WTC11 (cell line): ENCODE measurements around the gene RPS6KA5. TPM values are rescaled to one million over a fixed set of nuclear protein-coding genes. Genes with fewer than 3 reads are reported as not detected.

ENCODE experiments used
- ATAC-seq: fragments of 200-7000 bp; cut with Tn5 transposase; 2 replicates; pipeline ENCODE4 v1.10.0; 2021; ENCODE audit warnings: mild to moderate bottlenecking, moderate library complexity
- CTCF ChIA-PET: fragments of 300-600 bp; sonication (Branson Sonifier 250); formaldehyde crosslinking; loops from one replicate; lab custom pipeline; 2021; ENCODE audit warnings: antibody characterized with exemption; lab: Charles Lee
- POLR2A ChIA-PET: fragments of 350-600 bp; sonication (Branson Sonifier 250); formaldehyde crosslinking; loops from one replicate; lab custom pipeline; 2021; ENCODE audit warnings: antibody characterized with exemption; lab: Charles Lee
- DNase-seq: peaks from one replicate; pipeline ENCODE4 v3.0.0; 2021; ENCODE audit warnings: low spot score
- H3K27ac Mint-ChIP-seq: 2 replicates; pipeline ENCODE4 v1.8.0; 2021; ENCODE audit warnings: mixed read lengths
- H3K27me3 Mint-ChIP-seq: 2 replicates; pipeline ENCODE4 v1.8.0; 2021; ENCODE audit warnings: low read depth, mild to moderate bottlenecking, moderate library complexity, mixed read lengths
- H3K36me3 Mint-ChIP-seq: 2 replicates; pipeline ENCODE4 v1.8.0; 2021; ENCODE audit warnings: mixed read lengths
- H3K4me1 Mint-ChIP-seq: 2 replicates; pipeline ENCODE4 v1.8.0; 2022; ENCODE audit warnings: mixed read lengths
- H3K4me3 Mint-ChIP-seq: 2 replicates; pipeline ENCODE4 v1.8.0; 2021; ENCODE audit warnings: mild to moderate bottlenecking, moderate library complexity, mixed read lengths
- H3K9me3 Mint-ChIP-seq: 2 replicates; pipeline ENCODE4 v1.8.0; 2021; ENCODE audit warnings: mixed read lengths
- CBFB ChIP-seq: sonication (generic); formaldehyde crosslinking; IDR thresholded peaks from 2 replicates; pipeline ENCODE4 v1.8.1; 2022; ENCODE audit warnings: mild to moderate bottlenecking, low read depth, missing genetic modification reagents
- E2F1 ChIP-seq: sonication (generic); formaldehyde crosslinking; IDR thresholded peaks from 2 replicates; pipeline ENCODE4 v1.8.0; 2022; ENCODE audit warnings: mild to moderate bottlenecking, missing genetic modification reagents
- E2F4 ChIP-seq: sonication (generic); formaldehyde crosslinking; IDR thresholded peaks from 2 replicates; pipeline ENCODE4 v1.8.1; 2022; ENCODE audit warnings: low read depth, mild to moderate bottlenecking, moderate library complexity, missing genetic modification reagents, borderline replicate concordance
- EMX1 ChIP-seq: fragments of 250-450 bp; sonication (Bioruptor Pico); IDR thresholded peaks from 2 replicates; pipeline ENCODE4 v1.8.0; 2021; ENCODE audit warnings: mild to moderate bottlenecking
- FOXP4 ChIP-seq: sonication (generic); formaldehyde crosslinking; IDR thresholded peaks from 2 replicates; pipeline ENCODE4 v1.8.0; 2022; ENCODE audit warnings: mild to moderate bottlenecking, missing genetic modification reagents
- GRHL2 ChIP-seq: fragments of 250-450 bp; sonication (Bioruptor Pico); IDR thresholded peaks from 2 replicates; pipeline ENCODE4 v1.8.0; 2022; ENCODE audit warnings: mild to moderate bottlenecking, moderate library complexity; ENCODE audit not compliant: insufficient replicate concordance, severe bottlenecking
- HMGA2 ChIP-seq: fragments of 250-450 bp; sonication (Bioruptor Pico); IDR thresholded peaks from 2 replicates; pipeline ENCODE4 v1.4.0; 2021; ENCODE audit warnings: mild to moderate bottlenecking, moderate library complexity
- KAT7 ChIP-seq: sonication (generic); formaldehyde crosslinking; IDR thresholded peaks from 2 replicates; pipeline ENCODE4 v1.8.1; 2023; ENCODE audit warnings: missing genetic modification reagents, mild to moderate bottlenecking, borderline replicate concordance
- MXD4 ChIP-seq: fragments of 250-450 bp; sonication (Bioruptor Pico); IDR thresholded peaks from 2 replicates; pipeline ENCODE4 v1.8.0; 2021; ENCODE audit warnings: mild to moderate bottlenecking, moderate library complexity, borderline replicate concordance
- MYBL2 ChIP-seq: sonication (generic); formaldehyde crosslinking; IDR thresholded peaks from 2 replicates; pipeline ENCODE4 v1.8.1; 2023; ENCODE audit warnings: mild to moderate bottlenecking, moderate library complexity, missing genetic modification reagents
- NR3C1 ChIP-seq: sonication (generic); formaldehyde crosslinking; conservative IDR thresholded peaks from 2 replicates; pipeline ENCODE4 v1.8.1; 2023; ENCODE audit warnings: low read depth, mild to moderate bottlenecking, missing genetic modification reagents
- OVOL2 ChIP-seq: fragments of 250-450 bp; sonication (Bioruptor Pico); IDR thresholded peaks from 2 replicates; pipeline ENCODE4 v1.9.0; 2021; ENCODE audit warnings: mild to moderate bottlenecking, borderline replicate concordance
- RELA ChIP-seq: sonication (generic); formaldehyde crosslinking; IDR thresholded peaks from 2 replicates; pipeline ENCODE4 v1.8.1; 2022; ENCODE audit warnings: missing genetic modification reagents, mild to moderate bottlenecking, borderline replicate concordance
- ZNF232 ChIP-seq: sonication (generic); formaldehyde crosslinking; IDR thresholded peaks from 2 replicates; pipeline ENCODE4 v1.8.0; 2022; ENCODE audit warnings: mild to moderate bottlenecking, missing genetic modification reagents
- total RNA-seq: library from RNA; stranded (reverse); gene quantifications from 3 replicates; pipeline ENCODE4 v1.2.3, GENCODE V29; 2021
- TF ChIP-seq, protein P1 (sequence below): sonication (generic); formaldehyde crosslinking; IDR thresholded peaks from 2 replicates; pipeline ENCODE4 v1.8.1; 2023; ENCODE audit warnings: mild to moderate bottlenecking, missing genetic modification reagents
- TF ChIP-seq, protein P2 (sequence below): fragments of 250-450 bp; sonication (Bioruptor Pico); IDR thresholded peaks from 2 replicates; pipeline ENCODE4 v1.9.0; 2021; ENCODE audit warnings: mild to moderate bottlenecking, borderline replicate concordance
- TF ChIP-seq, protein P3 (sequence below): sonication (generic); formaldehyde crosslinking; conservative IDR thresholded peaks from 2 replicates; pipeline ENCODE4 v1.8.1; 2023; ENCODE audit warnings: mild to moderate bottlenecking, low read depth, missing genetic modification reagents, moderate library complexity
- TF ChIP-seq, protein P4 (sequence below): sonication (generic); formaldehyde crosslinking; IDR thresholded peaks from 2 replicates; pipeline ENCODE4 v1.8.1; 2022; ENCODE audit warnings: mild to moderate bottlenecking, missing genetic modification reagents, moderate library complexity, borderline replicate concordance
- TF ChIP-seq, protein P5 (sequence below): sonication (generic); formaldehyde crosslinking; IDR thresholded peaks from 2 replicates; pipeline ENCODE4 v1.8.1; 2022; ENCODE audit warnings: mild to moderate bottlenecking, moderate library complexity, missing genetic modification reagents

RPS6KA5 gene
- total RNA-seq, 1 experiment from 2014 or later: 5.2 TPM

GRCh38 chr14:90959344-90959743 is 101.1 kb downstream of the RPS6KA5 start:
- Mint-ChIP-seq H3K4me3 (no peak overlapping the region), H3K27me3 (no peaks in the 10 kb centered on the region), H3K36me3 (peaks cover 17% of the 10 kb centered on the region), H3K9me3 (peaks cover 26% of the 10 kb centered on the region), H3K4me1 (no peaks in the 10 kb centered on the region), H3K27ac (no peak overlapping the region)
- POLR2A ChIA-PET: interaction anchor here (1.2 kb wide), 1 partner anchor 101 kb away, joined by 3 read pairs; the partner anchor contains the start of gene RPS6KA5
- TF ChIP-seq KAT7 (CRISPR knock-in tag) (no peak), CBFB (CRISPR knock-in tag) (no peak), EMX1 (no peak), ZNF232 (no peak), E2F4 (CRISPR knock-in tag) (no peak), RELA (CRISPR knock-in tag) (no peak), MYBL2 (CRISPR knock-in tag) (no peak), HMGA2 (CRISPR knock-in tag) (no peak), E2F1 (CRISPR knock-in tag) (no peak), MXD4 (CRISPR knock-in tag) (no peak), NR3C1 (CRISPR knock-in tag) (no peak), FOXP4 (no peak), OVOL2 (CRISPR knock-in tag) (no peak), GRHL2 (CRISPR knock-in tag) (no peak)
- TF ChIP-seq, protein P1, sequence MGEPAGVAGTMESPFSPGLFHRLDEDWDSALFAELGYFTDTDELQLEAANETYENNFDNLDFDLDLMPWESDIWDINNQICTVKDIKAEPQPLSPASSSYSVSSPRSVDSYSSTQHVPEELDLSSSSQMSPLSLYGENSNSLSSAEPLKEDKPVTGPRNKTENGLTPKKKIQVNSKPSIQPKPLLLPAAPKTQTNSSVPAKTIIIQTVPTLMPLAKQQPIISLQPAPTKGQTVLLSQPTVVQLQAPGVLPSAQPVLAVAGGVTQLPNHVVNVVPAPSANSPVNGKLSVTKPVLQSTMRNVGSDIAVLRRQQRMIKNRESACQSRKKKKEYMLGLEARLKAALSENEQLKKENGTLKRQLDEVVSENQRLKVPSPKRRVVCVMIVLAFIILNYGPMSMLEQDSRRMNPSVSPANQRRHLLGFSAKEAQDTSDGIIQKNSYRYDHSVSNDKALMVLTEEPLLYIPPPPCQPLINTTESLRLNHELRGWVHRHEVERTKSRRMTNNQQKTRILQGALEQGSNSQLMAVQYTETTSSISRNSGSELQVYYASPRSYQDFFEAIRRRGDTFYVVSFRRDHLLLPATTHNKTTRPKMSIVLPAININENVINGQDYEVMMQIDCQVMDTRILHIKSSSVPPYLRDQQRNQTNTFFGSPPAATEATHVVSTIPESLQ: no peak
- TF ChIP-seq, protein P2, sequence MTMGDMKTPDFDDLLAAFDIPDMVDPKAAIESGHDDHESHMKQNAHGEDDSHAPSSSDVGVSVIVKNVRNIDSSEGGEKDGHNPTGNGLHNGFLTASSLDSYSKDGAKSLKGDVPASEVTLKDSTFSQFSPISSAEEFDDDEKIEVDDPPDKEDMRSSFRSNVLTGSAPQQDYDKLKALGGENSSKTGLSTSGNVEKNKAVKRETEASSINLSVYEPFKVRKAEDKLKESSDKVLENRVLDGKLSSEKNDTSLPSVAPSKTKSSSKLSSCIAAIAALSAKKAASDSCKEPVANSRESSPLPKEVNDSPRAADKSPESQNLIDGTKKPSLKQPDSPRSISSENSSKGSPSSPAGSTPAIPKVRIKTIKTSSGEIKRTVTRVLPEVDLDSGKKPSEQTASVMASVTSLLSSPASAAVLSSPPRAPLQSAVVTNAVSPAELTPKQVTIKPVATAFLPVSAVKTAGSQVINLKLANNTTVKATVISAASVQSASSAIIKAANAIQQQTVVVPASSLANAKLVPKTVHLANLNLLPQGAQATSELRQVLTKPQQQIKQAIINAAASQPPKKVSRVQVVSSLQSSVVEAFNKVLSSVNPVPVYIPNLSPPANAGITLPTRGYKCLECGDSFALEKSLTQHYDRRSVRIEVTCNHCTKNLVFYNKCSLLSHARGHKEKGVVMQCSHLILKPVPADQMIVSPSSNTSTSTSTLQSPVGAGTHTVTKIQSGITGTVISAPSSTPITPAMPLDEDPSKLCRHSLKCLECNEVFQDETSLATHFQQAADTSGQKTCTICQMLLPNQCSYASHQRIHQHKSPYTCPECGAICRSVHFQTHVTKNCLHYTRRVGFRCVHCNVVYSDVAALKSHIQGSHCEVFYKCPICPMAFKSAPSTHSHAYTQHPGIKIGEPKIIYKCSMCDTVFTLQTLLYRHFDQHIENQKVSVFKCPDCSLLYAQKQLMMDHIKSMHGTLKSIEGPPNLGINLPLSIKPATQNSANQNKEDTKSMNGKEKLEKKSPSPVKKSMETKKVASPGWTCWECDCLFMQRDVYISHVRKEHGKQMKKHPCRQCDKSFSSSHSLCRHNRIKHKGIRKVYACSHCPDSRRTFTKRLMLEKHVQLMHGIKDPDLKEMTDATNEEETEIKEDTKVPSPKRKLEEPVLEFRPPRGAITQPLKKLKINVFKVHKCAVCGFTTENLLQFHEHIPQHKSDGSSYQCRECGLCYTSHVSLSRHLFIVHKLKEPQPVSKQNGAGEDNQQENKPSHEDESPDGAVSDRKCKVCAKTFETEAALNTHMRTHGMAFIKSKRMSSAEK (CRISPR knock-in tag): no peak
- TF ChIP-seq, protein P3, sequence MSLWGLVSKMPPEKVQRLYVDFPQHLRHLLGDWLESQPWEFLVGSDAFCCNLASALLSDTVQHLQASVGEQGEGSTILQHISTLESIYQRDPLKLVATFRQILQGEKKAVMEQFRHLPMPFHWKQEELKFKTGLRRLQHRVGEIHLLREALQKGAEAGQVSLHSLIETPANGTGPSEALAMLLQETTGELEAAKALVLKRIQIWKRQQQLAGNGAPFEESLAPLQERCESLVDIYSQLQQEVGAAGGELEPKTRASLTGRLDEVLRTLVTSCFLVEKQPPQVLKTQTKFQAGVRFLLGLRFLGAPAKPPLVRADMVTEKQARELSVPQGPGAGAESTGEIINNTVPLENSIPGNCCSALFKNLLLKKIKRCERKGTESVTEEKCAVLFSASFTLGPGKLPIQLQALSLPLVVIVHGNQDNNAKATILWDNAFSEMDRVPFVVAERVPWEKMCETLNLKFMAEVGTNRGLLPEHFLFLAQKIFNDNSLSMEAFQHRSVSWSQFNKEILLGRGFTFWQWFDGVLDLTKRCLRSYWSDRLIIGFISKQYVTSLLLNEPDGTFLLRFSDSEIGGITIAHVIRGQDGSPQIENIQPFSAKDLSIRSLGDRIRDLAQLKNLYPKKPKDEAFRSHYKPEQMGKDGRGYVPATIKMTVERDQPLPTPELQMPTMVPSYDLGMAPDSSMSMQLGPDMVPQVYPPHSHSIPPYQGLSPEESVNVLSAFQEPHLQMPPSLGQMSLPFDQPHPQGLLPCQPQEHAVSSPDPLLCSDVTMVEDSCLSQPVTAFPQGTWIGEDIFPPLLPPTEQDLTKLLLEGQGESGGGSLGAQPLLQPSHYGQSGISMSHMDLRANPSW (CRISPR knock-in tag): no peak
- TF ChIP-seq, protein P4, sequence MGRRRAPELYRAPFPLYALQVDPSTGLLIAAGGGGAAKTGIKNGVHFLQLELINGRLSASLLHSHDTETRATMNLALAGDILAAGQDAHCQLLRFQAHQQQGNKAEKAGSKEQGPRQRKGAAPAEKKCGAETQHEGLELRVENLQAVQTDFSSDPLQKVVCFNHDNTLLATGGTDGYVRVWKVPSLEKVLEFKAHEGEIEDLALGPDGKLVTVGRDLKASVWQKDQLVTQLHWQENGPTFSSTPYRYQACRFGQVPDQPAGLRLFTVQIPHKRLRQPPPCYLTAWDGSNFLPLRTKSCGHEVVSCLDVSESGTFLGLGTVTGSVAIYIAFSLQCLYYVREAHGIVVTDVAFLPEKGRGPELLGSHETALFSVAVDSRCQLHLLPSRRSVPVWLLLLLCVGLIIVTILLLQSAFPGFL (CRISPR knock-in tag): no peak
- TF ChIP-seq, protein P5, sequence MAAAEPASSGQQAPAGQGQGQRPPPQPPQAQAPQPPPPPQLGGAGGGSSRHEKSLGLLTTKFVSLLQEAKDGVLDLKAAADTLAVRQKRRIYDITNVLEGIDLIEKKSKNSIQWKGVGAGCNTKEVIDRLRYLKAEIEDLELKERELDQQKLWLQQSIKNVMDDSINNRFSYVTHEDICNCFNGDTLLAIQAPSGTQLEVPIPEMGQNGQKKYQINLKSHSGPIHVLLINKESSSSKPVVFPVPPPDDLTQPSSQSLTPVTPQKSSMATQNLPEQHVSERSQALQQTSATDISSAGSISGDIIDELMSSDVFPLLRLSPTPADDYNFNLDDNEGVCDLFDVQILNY (CRISPR knock-in tag): no peak
- DNase-seq (no peak), ATAC-seq (no peak)
- CTCF ChIA-PET: no interaction called here
